ENCODE results near the gene TAF4. TPM values are rescaled to one million over a fixed set of nuclear protein-coding genes. Genes with fewer than 3 reads are reported as not detected.

Gene TAF4
- total RNA-seq, 4 donors from 2014 or later = 13.9 to 22.0 (median 18.6) TPM

- no peak overlapping the region for H3K27ac ChIP-seq
- DNase-seq = no peak
- TF ChIP-seq CTCF (IDR thresholded peaks at IDR 0.05) = no peak
- TF ChIP-seq POLR2A (IDR thresholded peaks at IDR 0.05) = no peak
- 92 to 93% methylated on average over 26 to 29 of the region's 32 CpGs for WGBS, 2 donors
- H3K27me3 ChIP-seq = no peaks in the 10 kb centered on the region
- no peaks in the 10 kb centered on the region for H3K4me1 ChIP-seq
- no peak overlapping the region for H3K4me3 ChIP-seq (replicated peaks in 1 of 3)
- intact Hi-C loops (cut with DNase I) = loop anchor here (5.0 kb wide), 1 partner anchor 127 kb away; no protein-coding TSS in a partner anchor
- H3K36me3 ChIP-seq = peaks cover 41 to 59% of the 10 kb centered on the region in 2 donors
- H3K9me3 ChIP-seq = no peaks in the 10 kb centered on the region
Observed at GRCh38 chr20:62009869-62010445, 55.7 kb downstream of the TAF4 start.

DNA sequence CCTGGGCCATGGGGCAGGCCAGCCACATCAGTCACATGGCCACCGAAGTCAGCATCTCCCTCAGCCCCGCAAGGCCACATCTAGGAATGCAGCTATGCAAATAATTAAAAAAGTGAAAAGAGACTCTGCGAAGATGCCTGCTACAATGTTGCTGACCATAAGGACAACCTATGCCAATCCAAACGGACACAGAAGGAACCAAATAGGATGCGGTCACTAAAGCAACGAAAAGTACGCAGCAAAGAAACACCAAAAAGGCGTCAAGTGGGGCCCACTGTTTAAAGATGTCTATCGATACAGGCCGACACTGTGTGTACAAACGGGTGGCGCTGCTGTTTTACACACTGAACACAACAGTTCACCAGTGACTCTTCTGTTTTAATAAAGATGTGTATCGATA, 56.4 kb downstream of the TAF4 start:
- DNase-seq = no peak
- TF ChIP-seq POLR2A (IDR thresholded peaks at IDR 0.05) (no peak), CTCF (IDR thresholded peaks at IDR 0.05) (no peak)
- intact Hi-C loops (cut with DNase I) = no loop called here
- Histone ChIP-seq H3K9me3 (no peaks in the 10 kb centered on the region), H3K27me3 (no peaks in the 10 kb centered on the region), H3K27ac (no peak overlapping the region), H3K36me3 (peaks cover 46 to 63% of the 10 kb centered on the region in 2 donors), H3K4me1 (no peaks in the 10 kb centered on the region), H3K4me3 (replicated peaks in 1 of 3) (no peak overlapping the region)
- WGBS, 2 donors = 95% methylated on average over 13 of the region's 13 CpGs

DNA sequence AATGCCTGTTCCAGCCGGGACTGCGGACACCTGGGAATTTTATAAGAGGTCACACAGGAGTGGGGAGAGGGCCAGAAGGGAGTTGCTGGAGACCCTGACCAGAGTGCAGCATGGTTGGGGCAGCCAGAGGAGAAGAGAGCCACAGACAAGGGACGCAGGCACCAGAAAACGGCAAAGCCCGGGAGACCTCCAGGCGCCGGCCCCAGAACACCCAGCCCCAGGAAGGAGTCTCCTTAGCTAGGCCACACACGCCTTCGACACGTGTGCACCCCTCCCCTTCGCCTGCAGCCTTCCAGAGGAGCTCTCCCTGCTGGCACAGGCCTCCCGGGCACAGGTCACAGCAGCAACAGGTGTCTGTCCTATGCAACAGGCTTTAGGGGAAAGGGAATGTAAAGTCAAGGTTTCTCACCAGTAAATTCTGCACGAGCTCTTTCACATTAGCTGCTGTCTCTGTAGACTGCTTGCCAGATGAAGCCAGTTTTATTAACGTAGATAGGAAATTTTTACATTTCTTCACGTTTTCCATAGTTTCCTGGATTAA, 57.0 kb downstream of the TAF4 start:
- Histone ChIP-seq H3K4me1 (no peaks in the 10 kb centered on the region), H3K9me3 (no peaks in the 10 kb centered on the region), H3K27me3 (no peaks in the 10 kb centered on the region), H3K36me3 (peaks cover 46 to 65% of the 10 kb centered on the region in 2 donors), H3K4me3 (replicated peaks in 1 of 3) (no peak overlapping the region), H3K27ac (no peak overlapping the region)
- no peak for DNase-seq
- WGBS, 2 donors = 95 to 96% methylated on average over 12 to 15 of the region's 15 CpGs
- intact Hi-C loops (cut with DNase I) = no loop called here
- no peak for TF ChIP-seq CTCF (IDR thresholded peaks at IDR 0.05)
- TF ChIP-seq POLR2A (IDR thresholded peaks at IDR 0.05) = no peak

DNA sequence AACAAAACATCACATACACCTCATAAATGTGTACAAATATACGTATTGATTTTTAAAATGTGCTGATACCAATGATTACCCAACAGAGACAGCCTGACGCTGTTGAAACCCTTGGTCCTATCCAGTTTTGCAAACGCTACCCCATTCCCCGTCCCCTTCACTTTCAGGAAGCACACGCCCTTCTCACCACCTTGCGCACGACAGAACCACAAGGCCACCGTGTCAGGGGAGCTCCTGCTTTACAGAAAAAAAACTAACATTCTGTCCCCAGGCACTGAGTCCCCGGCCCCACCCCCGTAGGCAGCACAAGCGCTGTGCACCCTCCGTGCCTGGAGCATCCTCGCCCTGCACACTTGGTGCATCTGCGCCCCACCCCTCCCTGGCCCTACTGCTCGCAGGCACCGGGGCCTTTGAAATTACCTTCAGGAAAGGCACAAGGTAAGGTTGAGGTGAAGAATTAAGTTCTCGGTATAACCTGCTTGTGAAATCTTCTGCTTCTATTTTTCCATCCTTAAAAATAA, 58.5 kb downstream of the TAF4 start:
- Histone ChIP-seq H3K9me3 (no peaks in the 10 kb centered on the region), H3K27me3 (no peaks in the 10 kb centered on the region), H3K4me1 (no peaks in the 10 kb centered on the region), H3K27ac (no peak overlapping the region), H3K36me3 (peaks cover 51 to 71% of the 10 kb centered on the region in 2 donors), H3K4me3 (replicated peaks in 1 of 3) (no peak overlapping the region)
- WGBS, 2 donors = 88 to 90% methylated on average over 17 of the region's 17 CpGs
- no peak for DNase-seq
- no peak for TF ChIP-seq CTCF (IDR thresholded peaks at IDR 0.05)
- TF ChIP-seq POLR2A (IDR thresholded peaks at IDR 0.05) = no peak
- intact Hi-C loops (cut with DNase I) = no loop called here

GRCh38 chr20:62006482-62006881, 59.2 kb downstream of the TAF4 start:
- H3K9me3 ChIP-seq = no peaks in the 10 kb centered on the region
- TF ChIP-seq CTCF (IDR thresholded peaks at IDR 0.05) (no peak), POLR2A (IDR thresholded peaks at IDR 0.05) (no peak)
- no peak overlapping the region for H3K27ac ChIP-seq
- intact Hi-C loops (cut with DNase I) = no loop called here
- DNase-seq = no peak
- no peak overlapping the region for H3K4me3 ChIP-seq (replicated peaks in 1 of 3)
- H3K36me3 ChIP-seq = peaks cover 51 to 70% of the 10 kb centered on the region in 2 donors
- WGBS, 2 donors = 95% methylated on average over 26 to 28 of the region's 28 CpGs
- H3K27me3 ChIP-seq = no peaks in the 10 kb centered on the region
- H3K4me1 ChIP-seq = no peaks in the 10 kb centered on the region

All from thyroid gland (tissue), 4 donors.